ENCODE data around the gene IL4. TPM values are rescaled to one million over a fixed set of nuclear protein-coding genes. Genes with fewer than 3 reads are reported as not detected.

IL4 gene
- total and polyA plus RNA-seq, 2 experiments from 2014 or later, result not detected

DNA sequence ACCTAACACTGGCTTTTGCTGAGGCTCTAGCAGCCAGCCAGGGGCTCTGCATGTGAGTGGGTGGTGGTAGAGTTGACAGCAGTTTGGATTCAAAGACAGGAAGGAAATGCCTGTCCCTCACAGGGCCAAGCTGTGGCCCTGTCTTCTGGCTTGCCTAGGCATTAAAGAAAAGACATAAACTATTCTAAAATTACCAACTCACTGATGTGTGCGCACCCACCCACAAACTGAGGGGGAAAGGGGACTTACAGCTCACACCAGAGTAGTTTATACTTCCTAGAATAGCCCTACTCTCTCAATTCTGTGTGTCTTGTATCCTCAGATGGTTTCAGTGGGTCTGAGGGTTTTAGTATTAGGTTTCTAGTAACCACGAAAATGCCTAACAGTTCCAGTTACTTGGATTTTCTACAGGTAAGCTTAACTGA is 34.1 kb upstream of the IL4 start:
- TF ChIP-seq, protein P1, sequence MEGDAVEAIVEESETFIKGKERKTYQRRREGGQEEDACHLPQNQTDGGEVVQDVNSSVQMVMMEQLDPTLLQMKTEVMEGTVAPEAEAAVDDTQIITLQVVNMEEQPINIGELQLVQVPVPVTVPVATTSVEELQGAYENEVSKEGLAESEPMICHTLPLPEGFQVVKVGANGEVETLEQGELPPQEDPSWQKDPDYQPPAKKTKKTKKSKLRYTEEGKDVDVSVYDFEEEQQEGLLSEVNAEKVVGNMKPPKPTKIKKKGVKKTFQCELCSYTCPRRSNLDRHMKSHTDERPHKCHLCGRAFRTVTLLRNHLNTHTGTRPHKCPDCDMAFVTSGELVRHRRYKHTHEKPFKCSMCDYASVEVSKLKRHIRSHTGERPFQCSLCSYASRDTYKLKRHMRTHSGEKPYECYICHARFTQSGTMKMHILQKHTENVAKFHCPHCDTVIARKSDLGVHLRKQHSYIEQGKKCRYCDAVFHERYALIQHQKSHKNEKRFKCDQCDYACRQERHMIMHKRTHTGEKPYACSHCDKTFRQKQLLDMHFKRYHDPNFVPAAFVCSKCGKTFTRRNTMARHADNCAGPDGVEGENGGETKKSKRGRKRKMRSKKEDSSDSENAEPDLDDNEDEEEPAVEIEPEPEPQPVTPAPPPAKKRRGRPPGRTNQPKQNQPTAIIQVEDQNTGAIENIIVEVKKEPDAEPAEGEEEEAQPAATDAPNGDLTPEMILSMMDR (IDR thresholded peaks at IDR 0.05; ENCODE audit: poor library complexity), result no peak
- TF ChIP-seq EZH2 (IDR thresholded peaks at IDR 0.05; ENCODE audit: borderline replicate concordance) (no peak), EZH2phosphoT487 (IDR thresholded peaks at IDR 0.05; ENCODE audit: low read depth, severe bottlenecking, unreplicated experiment) (no peak)
- Histone ChIP-seq H3K9me2 (replicated peaks; ENCODE audit: insufficient read depth) (no peaks in the 10 kb centered on the region), H3K79me2 (no peaks in the 10 kb centered on the region), H3K27me3 (no peaks in the 10 kb centered on the region), H3K9me3 (ENCODE audit: low read depth) (no peaks in the 10 kb centered on the region), H3K36me3 (replicated peaks; ENCODE audit: insufficient read depth, low read depth) (no peaks in the 10 kb centered on the region), H3K4me1 (ENCODE audit: insufficient read depth) (no peaks in the 10 kb centered on the region), H3K27ac (no peak overlapping the region), H3K4me3 (no peak overlapping the region), H2AFZ (no peak overlapping the region), H4K20me1 (ENCODE audit: insufficient read depth, poor library complexity, severe bottlenecking) (no peaks in the 10 kb centered on the region), H3K4me2 (no peak overlapping the region)
- DNase-seq (ENCODE audit: low spot score), result no peak
- WGBS (ENCODE audit: low lambda C conversion rate, missing lambda C conversion rate), result 98% methylated on average over 2 of the region's 2 CpGs

DNA sequence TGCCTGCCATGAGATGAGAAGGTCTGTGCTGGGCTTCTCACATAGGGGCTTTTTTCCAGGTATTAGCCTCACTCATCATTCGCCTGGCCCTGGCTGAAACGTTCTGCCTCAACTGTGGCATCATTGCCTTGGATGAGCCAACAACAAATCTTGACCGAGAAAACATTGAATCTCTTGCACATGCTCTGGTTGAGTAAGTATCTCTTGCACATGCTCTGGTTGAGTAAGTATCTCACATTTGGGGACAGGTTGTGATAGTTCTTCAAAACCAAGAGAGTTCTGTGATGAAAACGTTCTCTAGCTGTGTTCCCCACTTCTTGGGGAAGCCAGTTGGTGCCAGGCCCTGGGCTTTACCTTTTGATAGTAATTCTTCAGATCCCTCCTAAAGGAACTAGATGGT is 33.2 kb upstream of the IL4 start:
- H3K4me2 ChIP-seq, result no peak overlapping the region
- H3K27me3 ChIP-seq, result no peaks in the 10 kb centered on the region
- no peaks in the 10 kb centered on the region for H3K4me1 ChIP-seq (ENCODE audit: insufficient read depth)
- no peak overlapping the region for H2AFZ ChIP-seq
- H3K4me3 ChIP-seq, result no peak overlapping the region
- H3K36me3 ChIP-seq (replicated peaks; ENCODE audit: insufficient read depth, low read depth), result no peaks in the 10 kb centered on the region
- TF ChIP-seq, protein P1 (IDR thresholded peaks at IDR 0.05; ENCODE audit: poor library complexity), result no peak
- no peak for TF ChIP-seq EZH2 (IDR thresholded peaks at IDR 0.05; ENCODE audit: borderline replicate concordance)
- no peak overlapping the region for H3K27ac ChIP-seq
- WGBS (ENCODE audit: low lambda C conversion rate, missing lambda C conversion rate), result 90% methylated on average over 4 of the region's 4 CpGs
- no peaks in the 10 kb centered on the region for H3K79me2 ChIP-seq
- no peaks in the 10 kb centered on the region for H4K20me1 ChIP-seq (ENCODE audit: insufficient read depth, poor library complexity, severe bottlenecking)
- no peaks in the 10 kb centered on the region for H3K9me3 ChIP-seq (ENCODE audit: low read depth)
- no peak for DNase-seq (ENCODE audit: low spot score)
- H3K9me2 ChIP-seq (replicated peaks; ENCODE audit: insufficient read depth), result no peaks in the 10 kb centered on the region

DNA sequence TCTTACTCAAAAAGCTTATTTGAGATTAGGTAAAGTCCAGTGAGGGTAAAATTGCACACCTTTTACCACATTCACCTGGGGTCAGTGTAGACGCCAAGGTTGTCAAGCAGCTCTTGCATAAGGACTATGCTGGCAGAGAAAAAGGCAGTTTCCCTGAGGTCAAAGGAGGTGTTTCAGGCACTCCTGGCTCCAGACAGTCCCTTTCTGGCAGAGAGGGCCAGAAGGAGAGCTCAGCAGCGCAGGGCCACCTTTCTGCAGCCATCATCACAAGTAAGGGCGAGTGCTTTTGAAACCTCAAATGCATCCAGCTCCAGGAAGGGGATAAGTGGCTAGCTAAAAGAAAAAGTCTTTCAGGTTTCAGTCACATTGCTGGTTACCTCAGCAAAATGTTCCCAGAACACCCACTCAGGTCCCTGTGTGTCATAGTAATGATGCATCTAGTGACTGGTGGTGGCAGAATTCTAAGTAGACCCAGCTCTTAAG is 32.5 kb upstream of the IL4 start:
- Histone ChIP-seq H3K79me2 (no peaks in the 10 kb centered on the region), H4K20me1 (ENCODE audit: insufficient read depth, poor library complexity, severe bottlenecking) (no peaks in the 10 kb centered on the region), H3K9me3 (ENCODE audit: low read depth) (no peaks in the 10 kb centered on the region), H3K36me3 (replicated peaks; ENCODE audit: insufficient read depth, low read depth) (no peaks in the 10 kb centered on the region), H3K4me2 (no peak overlapping the region), H3K9me2 (replicated peaks; ENCODE audit: insufficient read depth) (no peaks in the 10 kb centered on the region), H3K4me1 (ENCODE audit: insufficient read depth) (no peaks in the 10 kb centered on the region), H3K4me3 (no peak overlapping the region), H3K27ac (no peak overlapping the region), H3K27me3 (no peaks in the 10 kb centered on the region), H2AFZ (no peak overlapping the region)
- WGBS (ENCODE audit: low lambda C conversion rate, missing lambda C conversion rate), result 96% methylated on average over 3 of the region's 3 CpGs
- DNase-seq (ENCODE audit: low spot score), result no peak
- TF ChIP-seq EZH2 (IDR thresholded peaks at IDR 0.05; ENCODE audit: borderline replicate concordance) (no peak), EZH2phosphoT487 (IDR thresholded peaks at IDR 0.05; ENCODE audit: low read depth, severe bottlenecking, unreplicated experiment) (no peak)
- TF ChIP-seq, protein P1 (IDR thresholded peaks at IDR 0.05; ENCODE audit: poor library complexity), result no peak

DNA sequence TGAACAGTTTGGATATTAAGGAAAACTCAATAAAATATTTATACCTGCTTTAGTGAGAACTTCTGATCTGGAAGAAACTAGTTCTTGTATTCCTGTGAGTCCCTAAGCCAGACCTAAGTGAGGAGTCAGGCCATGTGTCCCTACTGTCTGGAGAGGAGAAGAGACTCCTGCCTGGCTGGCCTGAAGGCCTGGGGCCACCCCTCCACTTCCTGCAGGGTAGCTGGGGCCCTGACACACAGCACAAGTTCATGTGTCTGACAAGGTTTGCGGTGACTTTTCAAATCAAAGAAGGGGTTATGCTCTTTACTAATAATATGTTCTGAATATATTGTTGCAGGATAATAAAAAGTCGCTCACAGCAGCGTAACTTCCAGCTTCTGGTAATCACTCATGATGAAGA is 31.9 kb upstream of the IL4 start:
- DNase-seq (ENCODE audit: low spot score), result no peak
- no peaks in the 10 kb centered on the region for H3K9me2 ChIP-seq (replicated peaks; ENCODE audit: insufficient read depth)
- no peaks in the 10 kb centered on the region for H3K9me3 ChIP-seq (ENCODE audit: low read depth)
- H3K36me3 ChIP-seq (replicated peaks; ENCODE audit: insufficient read depth, low read depth), result no peaks in the 10 kb centered on the region
- H2AFZ ChIP-seq, result no peak overlapping the region
- H3K27ac ChIP-seq, result no peak overlapping the region
- H3K4me2 ChIP-seq, result no peak overlapping the region
- 98% methylated on average over 3 of the region's 3 CpGs for WGBS (ENCODE audit: low lambda C conversion rate, missing lambda C conversion rate)
- H3K4me3 ChIP-seq, result no peak overlapping the region
- H3K27me3 ChIP-seq, result no peaks in the 10 kb centered on the region
- H3K4me1 ChIP-seq (ENCODE audit: insufficient read depth), result no peaks in the 10 kb centered on the region
- H4K20me1 ChIP-seq (ENCODE audit: insufficient read depth, poor library complexity, severe bottlenecking), result no peaks in the 10 kb centered on the region
- no peaks in the 10 kb centered on the region for H3K79me2 ChIP-seq
- no peak for TF ChIP-seq EZH2phosphoT487 (IDR thresholded peaks at IDR 0.05; ENCODE audit: low read depth, severe bottlenecking, unreplicated experiment)
- TF ChIP-seq, protein P1 (IDR thresholded peaks at IDR 0.05; ENCODE audit: poor library complexity), result no peak
- TF ChIP-seq EZH2 (IDR thresholded peaks at IDR 0.05; ENCODE audit: borderline replicate concordance), result no peak

Data from hepatocyte (in vitro differentiated cells).